Neuronal stem cell (in vitro differentiated cells): Measurements from ENCODE around the gene MAP3K7.

Source experiments
- DNase-seq: peaks from one replicate; pipeline ENCODE4 v3.0.0-alpha.2; 2013; ENCODE audit warnings: low spot score
- H2AFZ ChIP-seq: one replicate; pipeline ENCODE4 v1.6.1; 2013; ENCODE audit warnings: mild to moderate bottlenecking, low read length, inconsistent platforms
- H2AK5ac ChIP-seq: 2 replicates; pipeline ENCODE4 v1.6.1; 2013; ENCODE audit warnings: low read depth, mild to moderate bottlenecking, inconsistent platforms, low read length, moderate library complexity, mixed read lengths
- H2BK120ac ChIP-seq: 2 replicates; pipeline ENCODE4 v1.6.1; 2013; ENCODE audit warnings: low read depth, mild to moderate bottlenecking, inconsistent platforms, low read length, moderate library complexity, mixed read lengths
- H2BK12ac ChIP-seq: one replicate; pipeline ENCODE4 v1.6.1; 2013; ENCODE audit warnings: low read length, inconsistent platforms
- H2BK15ac ChIP-seq: 2 replicates; pipeline ENCODE4 v1.6.1; 2013; ENCODE audit warnings: mild to moderate bottlenecking, low read length, inconsistent platforms, mixed read lengths
- H2BK5ac ChIP-seq: one replicate; pipeline ENCODE4 v1.6.1; 2013; ENCODE audit warnings: inconsistent platforms, mild to moderate bottlenecking, low read length, moderate library complexity
- H3K14ac ChIP-seq: one replicate; pipeline ENCODE4 v1.6.1; 2013; ENCODE audit warnings: low read length, inconsistent platforms
- H3K18ac ChIP-seq: 2 replicates; pipeline ENCODE4 v1.6.1; 2013; ENCODE audit warnings: low read length, inconsistent platforms
- H3K23ac ChIP-seq: 2 replicates; pipeline ENCODE4 v1.6.1; 2013; ENCODE audit warnings: low read depth, mild to moderate bottlenecking, mixed read lengths, low read length, inconsistent platforms; ENCODE audit not compliant: poor library complexity
- H3K27ac ChIP-seq: replicated peaks from 3 replicates; pipeline ENCODE4 v1.5.1; 2013; ENCODE audit warnings: low read length, inconsistent platforms
- H3K27me3 ChIP-seq, 3 experiments: 2 replicates each; pipeline ENCODE4 v1.6.1; 2013; ENCODE audit warnings: low read length in 3 of 3, mild to moderate bottlenecking in 2 of 3, inconsistent platforms in 1 of 3, low read depth in 1 of 3, mixed read lengths in 1 of 3, moderate library complexity in 1 of 3; ENCODE audit not compliant: control insufficient read depth in 3 of 3, insufficient read depth in 3 of 3
- H3K36me3 ChIP-seq, 2 donors: replicated peaks in 1 of 2; 2 replicates each; pipeline ENCODE4 v1.6.1; 2013; ENCODE audit warnings: low read length in 2 of 2; ENCODE audit not compliant: control insufficient read depth in 2 of 2, insufficient read depth in 2 of 2
- H3K4ac ChIP-seq: 2 replicates; pipeline ENCODE4 v1.6.1; 2013; ENCODE audit warnings: inconsistent platforms, mild to moderate bottlenecking, low read length, moderate library complexity
- H3K4me1 ChIP-seq, 2 donors: 1 replicate in 1 of 2; 2 replicates in 1 of 2; pipeline ENCODE4 v1.6.1; 2013; ENCODE audit warnings: low read length in 2 of 2, low read depth in 1 of 2; ENCODE audit not compliant: control insufficient read depth in 2 of 2, insufficient read depth in 1 of 2
- H3K4me2 ChIP-seq: one replicate; pipeline ENCODE4 v1.6.1; 2013; ENCODE audit warnings: mild to moderate bottlenecking, low read length, inconsistent platforms; ENCODE audit not compliant: insufficient read depth, poor library complexity, severe bottlenecking
- H3K4me3 ChIP-seq, 2 donors: 2 replicates each; pipeline ENCODE4 v1.5.1; 2013; ENCODE audit warnings: low read length in 2 of 2, mild to moderate bottlenecking in 2 of 2, inconsistent platforms in 1 of 2, moderate library complexity in 1 of 2
- H3K79me1 ChIP-seq: one replicate; pipeline ENCODE4 v1.6.1; 2013; ENCODE audit warnings: low read depth, mild to moderate bottlenecking, inconsistent platforms, low read length, moderate library complexity
- H3K9ac ChIP-seq: one replicate; pipeline ENCODE4 v1.6.1; 2013; ENCODE audit warnings: mild to moderate bottlenecking, low read depth, low read length, inconsistent platforms; ENCODE audit not compliant: poor library complexity
- H3K9me3 ChIP-seq, 2 donors: replicated peaks in 1 of 2; 2 replicates each; pipeline versions ENCODE3 to v1.6.1; 2013; ENCODE audit warnings: low read length in 2 of 2, mild to moderate bottlenecking in 2 of 2, inconsistent platforms in 1 of 2, low read depth in 1 of 2, mixed read lengths in 1 of 2, moderate library complexity in 1 of 2; ENCODE audit not compliant: control insufficient read depth in 2 of 2, insufficient read depth in 1 of 2
- H4K8ac ChIP-seq: one replicate; pipeline ENCODE4 v1.6.1; 2013; ENCODE audit warnings: low read depth, mild to moderate bottlenecking, inconsistent platforms, low read length, moderate library complexity
- H4K91ac ChIP-seq: one replicate; pipeline ENCODE4 v1.6.1; 2013; ENCODE audit warnings: low read length, low read depth, mild to moderate bottlenecking, inconsistent platforms; ENCODE audit not compliant: poor library complexity
- WGBS, 2 donors: extraction: QIAGEN DNeasy Blood & Tissue Kit; methylation state at CpG; one replicate each; pipeline ENCODE4 v1.1.7; 2013; ENCODE audit warnings: missing lambda C conversion rate in 2 of 2, mixed read lengths in 1 of 2; ENCODE audit not compliant: insufficient read length in 2 of 2, insufficient replicate concordance in 1 of 2; ENCODE audit errors: extremely low coverage in 2 of 2; 5-methylcytosine and 5-hydroxymethylcytosine counted together

The MAP3K7 gene

GRCh38 chr6:90492798-90493197, 94.1 kb downstream of the MAP3K7 start:
- no peak overlapping the region for H2BK5ac ChIP-seq
- WGBS, 2 donors = no CpG with 5 or more reads among the region's 6 CpGs

GRCh38 chr6:90492369-90492768, 94.5 kb downstream of the MAP3K7 start:
- Histone ChIP-seq H3K18ac (no peak overlapping the region), H2BK12ac (no peak overlapping the region), H3K4me1 (peaks cover 23 to 42% of the 10 kb centered on the region in 2 donors), H3K23ac (no peak overlapping the region), H3K27me3 (no peaks in the 10 kb centered on the region), H4K8ac (no peak overlapping the region), H3K36me3 (no peaks in the 10 kb centered on the region), H3K4me2 (no peak overlapping the region), H3K27ac (no peak overlapping the region), H3K4me3 (no peak overlapping the region), H2BK5ac (no peak overlapping the region), H3K79me1 (no peaks in the 10 kb centered on the region), H3K9me3 (no peaks in the 10 kb centered on the region), H3K14ac (no peak overlapping the region), H4K91ac (no peak overlapping the region), H2AK5ac (no peak overlapping the region), H3K9ac (no peak overlapping the region), H3K4ac (no peak overlapping the region), H2BK15ac (no peak overlapping the region), H2AFZ (no peak overlapping the region), H2BK120ac (no peak overlapping the region)
- WGBS, 2 donors = no CpG with 5 or more reads among the region's 1 CpG
- DNase-seq = no peak

More at GRCh38 chr6:90492798-90493197, 94.1 kb downstream of the MAP3K7 start:
- Histone ChIP-seq H3K27ac (no peak overlapping the region), H3K36me3 (no peaks in the 10 kb centered on the region), H3K9me3 (no peaks in the 10 kb centered on the region), H2AK5ac (peak overlapping the region; percentile 77), H4K8ac (no peak overlapping the region), H2BK12ac (peak overlapping the region; percentile 7), H4K91ac (no peak overlapping the region), H3K9ac (no peak overlapping the region), H3K27me3 (no peaks in the 10 kb centered on the region), H3K14ac (no peak overlapping the region), H3K23ac (no peak overlapping the region), H2AFZ (no peak overlapping the region), H2BK120ac (no peak overlapping the region), H3K79me1 (no peaks in the 10 kb centered on the region), H3K4ac (no peak overlapping the region), H3K4me1 (peaks cover 23 to 42% of the 10 kb centered on the region in 2 donors), H2BK15ac (no peak overlapping the region), H3K4me3 (no peak overlapping the region), H3K4me2 (no peak overlapping the region), H3K18ac (peak overlapping the region; percentile 78)
- no peak for DNase-seq

GRCh38 chr6:90490030-90490716, 96.7 kb downstream of the MAP3K7 start:
- H3K9me3 ChIP-seq = peaks cover 5 to 13% of the 10 kb centered on the region in 2 donors
- no peak overlapping the region for H3K14ac ChIP-seq
- no peak overlapping the region for H2BK15ac ChIP-seq
- no peaks in the 10 kb centered on the region for H3K79me1 ChIP-seq
- no peak overlapping the region for H2BK120ac ChIP-seq
- H3K4me2 ChIP-seq = no peak overlapping the region
- H2BK12ac ChIP-seq = peak overlapping the region; percentile 2
- peak overlapping the region; percentile 38 for H3K18ac ChIP-seq
- no peak overlapping the region for H2AK5ac ChIP-seq
- H3K27ac ChIP-seq = peak overlapping the region; percentile 82
- no peak overlapping the region for H2BK5ac ChIP-seq
- H3K4me3 ChIP-seq = peak overlapping the region in 1 of 2 donors; percentile 24
- no peaks in the 10 kb centered on the region for H3K36me3 ChIP-seq
- peak overlapping the region; percentile 65 for H2AFZ ChIP-seq
- H3K27me3 ChIP-seq = no peaks in the 10 kb centered on the region
- no peak overlapping the region for H4K8ac ChIP-seq
- no peak overlapping the region for H3K23ac ChIP-seq
- no CpG with 5 or more reads among the region's 4 CpGs for whole genome bisulfite sequencing, 2 donors
- H3K4ac ChIP-seq = no peak overlapping the region
- H4K91ac ChIP-seq = no peak overlapping the region
- peaks cover 14 to 33% of the 10 kb centered on the region in 2 donors for H3K4me1 ChIP-seq
- DNase-seq = peak; percentile 62
- H3K9ac ChIP-seq = no peak overlapping the region

- Histone ChIP-seq H3K14ac (no peak overlapping the region), H2BK120ac (no peak overlapping the region), H3K4ac (no peak overlapping the region), H3K27ac (no peak overlapping the region), H3K36me3 (no peaks in the 10 kb centered on the region), H3K9me3 (peaks cover 5 to 13% of the 10 kb centered on the region in 2 donors), H3K18ac (no peak overlapping the region), H3K4me1 (peaks cover 13 to 30% of the 10 kb centered on the region in 2 donors), H2AFZ (no peak overlapping the region), H3K4me2 (no peak overlapping the region), H3K9ac (no peak overlapping the region), H2BK5ac (no peak overlapping the region), H2BK12ac (no peak overlapping the region), H2BK15ac (no peak overlapping the region), H2AK5ac (no peak overlapping the region), H3K27me3 (no peaks in the 10 kb centered on the region), H4K8ac (no peak overlapping the region), H3K23ac (no peak overlapping the region), H3K79me1 (no peaks in the 10 kb centered on the region), H3K4me3 (no peak overlapping the region), H4K91ac (no peak overlapping the region)
- DNase-seq = no peak
Observed at GRCh38 chr6:90488816-90489215, 98.1 kb downstream of the MAP3K7 start.
